ENCODE measurements around the gene ACOT8. TPM values are rescaled to one million over a fixed set of nuclear protein-coding genes. Genes with fewer than 3 reads are reported as not detected.

Gene ACOT8
- total RNA-seq, result 46.2 and 46.5 TPM in 2 replicates

GRCh38 chr20:45857114-45857881 is at the start of gene ACOT8, which contains the start of gene ZSWIM3:
TSS of gene ACOT8 (minus strand) at chr20:45857392. CDS start at chr20:45857315, 77 bp downstream.
TSS of gene ZSWIM3 (plus strand) at chr20:45857614. CDS start at chr20:45857826, 212 bp downstream.

GRCh38 chr20:45890985-45891983 is 34.1 kb upstream of the ACOT8 start, which contains the start of the genes CTSA and NEURL2:
TSS of gene CTSA (plus strand) at chr20:45891335. CDS start at chr20:45891569, 234 bp downstream.
TSS of gene NEURL2 (minus strand) at chr20:45891208. CDS start at chr20:45890991, 217 bp downstream.

GRCh38 chr20:45887346-45887715 is 30.1 kb upstream of the ACOT8 start, which contains the start of gene SPATA25:
TSS of gene SPATA25 (minus strand) at chr20:45887622. CDS start at chr20:45887590, 32 bp downstream.

GRCh38 chr20:45880988-45881788 is 24.0 kb upstream of the ACOT8 start, which contains the start of gene ZSWIM1:
TSS of gene ZSWIM1 (plus strand) at chr20:45881227. CDS start at chr20:45882593, 1,366 bp downstream.

GRCh38 chr20:45833030-45833882 is 23.9 kb downstream of the ACOT8 start, which contains the start of gene SNX21:
TSS of gene SNX21 (plus strand) at chr20:45833799. CDS start at chr20:45833920, 121 bp downstream.

GRCh38 chr20:45827030-45827652 is 30.1 kb downstream of the ACOT8 start, which contains the start of gene TNNC2:
TSS of gene TNNC2 (minus strand) at chr20:45827312. CDS start at chr20:45827248, 64 bp downstream.

GRCh38 chr20:45812157-45813005 is 44.8 kb downstream of the ACOT8 start, which contains the start of gene UBE2C:
TSS of gene UBE2C (plus strand) at chr20:45812644. CDS start at chr20:45812696, 52 bp downstream.

Other genes with a start within 250 kb of the ACOT8 start
- not detected in 2 replicates for gene WFDC10A, start 227.7 kb downstream of the ACOT8 start, total RNA-seq
- not detected in 2 replicates for gene WFDC9, start 226.1 kb downstream of the ACOT8 start, total RNA-seq
- not detected in 2 replicates for gene WFDC11, start 187.2 kb downstream of the ACOT8 start, total RNA-seq
- gene WFDC13, start 155.4 kb downstream of the ACOT8 start, total RNA-seq, result not detected in 2 replicates
- gene WFDC10B, start 152.4 kb downstream of the ACOT8 start, total RNA-seq, result 0.14 TPM in 1 of 2 replicates, not detected in the other
- gene SPINT4, start 135.0 kb downstream of the ACOT8 start, total RNA-seq, result not detected in 2 replicates
- gene WFDC3, start 65.5 kb downstream of the ACOT8 start, total RNA-seq, result 0.57 and 0.65 TPM in 2 replicates
- gene DNTTIP1, start 65.4 kb downstream of the ACOT8 start, total RNA-seq, result 18.5 and 25.2 TPM in 2 replicates
- 3.6 and 4.3 TPM in 2 replicates for gene UBE2C, start 44.7 kb downstream of the ACOT8 start, total RNA-seq
- gene TNNC2, start 30.1 kb downstream of the ACOT8 start, total RNA-seq, result 1.00 and 1.1 TPM in 2 replicates
- gene SNX21, start 23.6 kb downstream of the ACOT8 start, total RNA-seq, result 36.4 and 46.2 TPM in 2 replicates
- 4.4 and 5.3 TPM in 2 replicates for gene ZSWIM3, start 222 bp upstream of the ACOT8 start, total RNA-seq
- 2.8 and 3.8 TPM in 2 replicates for gene ZSWIM1, start 23.8 kb upstream of the ACOT8 start, total RNA-seq
- gene SPATA25, start 30.2 kb upstream of the ACOT8 start, total RNA-seq, result 1.3 and 1.9 TPM in 2 replicates
- 4.8 and 5.9 TPM in 2 replicates for gene NEURL2, start 33.8 kb upstream of the ACOT8 start, total RNA-seq
- 71.4 and 108 TPM in 2 replicates for gene CTSA, start 33.9 kb upstream of the ACOT8 start, total RNA-seq
- 18.3 and 19.0 TPM in 2 replicates for gene PLTP, start 54.8 kb upstream of the ACOT8 start, total RNA-seq
- gene PCIF1, start 77.3 kb upstream of the ACOT8 start, total RNA-seq, result 5.1 and 5.3 TPM in 2 replicates
- gene ZNF335, start 114.8 kb upstream of the ACOT8 start, total RNA-seq, result 9.5 and 11.7 TPM in 2 replicates
- not detected in 2 replicates for gene MMP9, start 151.5 kb upstream of the ACOT8 start, total RNA-seq
- gene SLC12A5, start 171.8 kb upstream of the ACOT8 start, total RNA-seq, result 0.28 and 0.55 TPM in 2 replicates
- 5.0 and 7.2 TPM in 2 replicates for gene NCOA5, start 232.6 kb upstream of the ACOT8 start, total RNA-seq